Peyer's patch (tissue), 4 donors: ENCODE results near the gene TTC28. TPM values are rescaled to one million over a fixed set of nuclear protein-coding genes. Genes with fewer than 3 reads are reported as not detected.

Experiments
- DNase-seq, 3 donors: peaks; one replicate each; pipeline ENCODE4 v3.0.0-alpha.2; 2017 to 2019
- H3K27ac ChIP-seq, 4 donors: fragments of 200-600 bp; sonication (generic); one replicate each; pipeline ENCODE4 v1.5.1; 2016 to 2019
- H3K27me3 ChIP-seq, 2 donors: fragments of 200-600 bp; sonication (generic); one replicate each; pipeline ENCODE4 v1.5.1; 2019
- H3K36me3 ChIP-seq, 3 donors: fragments of 200-600 bp; sonication (generic); one replicate each; pipeline ENCODE4 v1.5.1; 2016 to 2019
- H3K4me1 ChIP-seq, 4 donors: fragments of 200-600 bp; sonication (generic); one replicate each; pipeline ENCODE4 v1.5.1; 2016 to 2019
- H3K4me3 ChIP-seq, 4 donors: fragments of 200-600 bp; sonication (generic); 1 replicate in 3 of 4; 2 replicates in 1 of 4; pipeline ENCODE4 v1.5.1; 2016 to 2019; ENCODE audit warnings: mild to moderate bottlenecking in 1 of 4
- H3K9me3 ChIP-seq, 4 donors: fragments of 200-600 bp; sonication (generic); one replicate each; pipeline ENCODE4 v1.5.1; 2016 to 2019; ENCODE audit warnings: mild to moderate bottlenecking in 1 of 4
- POLR2A ChIP-seq, 2 donors: fragments of 450-650 bp; IDR thresholded peaks; one replicate each; pipeline ENCODE4 v1.5.1; 2017; ENCODE audit warnings: antibody characterized with exemption in 2 of 2, mild to moderate bottlenecking in 2 of 2, moderate library complexity in 2 of 2
- total RNA-seq, 4 donors: library from RNA; depleted of rRNA; stranded (reverse); fragments of >200 nt; gene quantifications; one replicate each; pipeline ENCODE4 v1.1.0, GENCODE V29; 2016
- TF ChIP-seq, protein P1 (sequence below), 6 experiments: fragments of 450-650 bp in 4 of 6; fragments of 200-600 bp in 2 of 6; sonication (generic) in 1 of 6; IDR thresholded peaks; one replicate each; pipeline ENCODE4 v1.5.1; 2017 to 2019; ENCODE audit warnings: antibody characterized with exemption in 6 of 6, mild to moderate bottlenecking in 3 of 6, moderate library complexity in 1 of 6

TTC28 gene
- total RNA-seq, 4 donors from 2014 or later, result 9.1 to 46.4 (median 35.2) TPM

DNA sequence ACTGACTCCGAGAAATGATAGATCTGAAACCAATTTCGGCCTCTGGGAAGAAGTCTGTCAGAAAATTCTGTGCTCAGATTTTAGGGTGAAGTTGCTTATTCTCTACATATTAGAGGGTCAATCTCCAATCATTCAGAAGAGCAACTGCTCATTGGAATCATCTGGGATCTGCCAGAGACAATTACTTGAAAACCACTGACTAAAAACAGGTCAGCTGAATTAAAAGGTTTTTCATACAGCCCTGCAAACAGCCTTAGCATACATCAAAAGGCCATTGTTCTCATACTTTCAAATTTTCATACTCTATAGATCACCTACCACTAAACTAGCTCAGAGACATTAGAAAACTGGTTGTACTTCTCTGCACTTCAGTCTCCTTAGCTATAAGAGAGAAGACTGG is 470.9 kb downstream of the TTC28 start:
- Histone ChIP-seq H3K4me3 (no peak overlapping the region), H3K4me1 (no peaks in the 10 kb centered on the region), H3K9me3 (no peaks in the 10 kb centered on the region), H3K27ac (no peak overlapping the region), H3K27me3 (no peaks in the 10 kb centered on the region), H3K36me3 (no peaks in the 10 kb centered on the region)
- TF ChIP-seq POLR2A (IDR thresholded peaks at IDR 0.05), result no peak
- no peak for DNase-seq

DNA sequence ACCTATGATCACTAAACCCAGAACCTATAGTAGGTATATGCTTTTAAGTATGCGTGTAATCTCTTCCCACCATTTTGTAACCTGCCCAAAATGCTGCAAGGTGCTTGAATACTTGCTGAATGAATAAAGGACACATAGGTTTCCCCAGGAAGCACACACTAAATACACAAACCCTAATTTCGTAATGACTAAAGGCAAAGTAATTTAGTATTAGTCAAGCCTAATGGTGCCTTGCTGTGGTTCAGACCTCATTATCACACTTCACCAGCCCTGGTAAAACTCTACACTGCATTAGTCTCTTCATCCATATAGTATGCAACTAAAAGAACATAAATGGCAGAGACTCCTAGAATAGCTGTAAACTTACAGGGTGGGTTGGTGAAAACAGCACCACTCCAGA is 471.6 kb downstream of the TTC28 start:
- TF ChIP-seq POLR2A (IDR thresholded peaks at IDR 0.05), result no peak
- TF ChIP-seq, protein P1, sequence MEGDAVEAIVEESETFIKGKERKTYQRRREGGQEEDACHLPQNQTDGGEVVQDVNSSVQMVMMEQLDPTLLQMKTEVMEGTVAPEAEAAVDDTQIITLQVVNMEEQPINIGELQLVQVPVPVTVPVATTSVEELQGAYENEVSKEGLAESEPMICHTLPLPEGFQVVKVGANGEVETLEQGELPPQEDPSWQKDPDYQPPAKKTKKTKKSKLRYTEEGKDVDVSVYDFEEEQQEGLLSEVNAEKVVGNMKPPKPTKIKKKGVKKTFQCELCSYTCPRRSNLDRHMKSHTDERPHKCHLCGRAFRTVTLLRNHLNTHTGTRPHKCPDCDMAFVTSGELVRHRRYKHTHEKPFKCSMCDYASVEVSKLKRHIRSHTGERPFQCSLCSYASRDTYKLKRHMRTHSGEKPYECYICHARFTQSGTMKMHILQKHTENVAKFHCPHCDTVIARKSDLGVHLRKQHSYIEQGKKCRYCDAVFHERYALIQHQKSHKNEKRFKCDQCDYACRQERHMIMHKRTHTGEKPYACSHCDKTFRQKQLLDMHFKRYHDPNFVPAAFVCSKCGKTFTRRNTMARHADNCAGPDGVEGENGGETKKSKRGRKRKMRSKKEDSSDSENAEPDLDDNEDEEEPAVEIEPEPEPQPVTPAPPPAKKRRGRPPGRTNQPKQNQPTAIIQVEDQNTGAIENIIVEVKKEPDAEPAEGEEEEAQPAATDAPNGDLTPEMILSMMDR (IDR thresholded peaks at IDR 0.05), result no peak
- no peaks in the 10 kb centered on the region for H3K9me3 ChIP-seq
- H3K36me3 ChIP-seq, result no peaks in the 10 kb centered on the region
- no peak for DNase-seq
- H3K27me3 ChIP-seq, result no peaks in the 10 kb centered on the region
- H3K27ac ChIP-seq, result no peak overlapping the region
- no peak overlapping the region for H3K4me3 ChIP-seq
- no peaks in the 10 kb centered on the region for H3K4me1 ChIP-seq

DNA sequence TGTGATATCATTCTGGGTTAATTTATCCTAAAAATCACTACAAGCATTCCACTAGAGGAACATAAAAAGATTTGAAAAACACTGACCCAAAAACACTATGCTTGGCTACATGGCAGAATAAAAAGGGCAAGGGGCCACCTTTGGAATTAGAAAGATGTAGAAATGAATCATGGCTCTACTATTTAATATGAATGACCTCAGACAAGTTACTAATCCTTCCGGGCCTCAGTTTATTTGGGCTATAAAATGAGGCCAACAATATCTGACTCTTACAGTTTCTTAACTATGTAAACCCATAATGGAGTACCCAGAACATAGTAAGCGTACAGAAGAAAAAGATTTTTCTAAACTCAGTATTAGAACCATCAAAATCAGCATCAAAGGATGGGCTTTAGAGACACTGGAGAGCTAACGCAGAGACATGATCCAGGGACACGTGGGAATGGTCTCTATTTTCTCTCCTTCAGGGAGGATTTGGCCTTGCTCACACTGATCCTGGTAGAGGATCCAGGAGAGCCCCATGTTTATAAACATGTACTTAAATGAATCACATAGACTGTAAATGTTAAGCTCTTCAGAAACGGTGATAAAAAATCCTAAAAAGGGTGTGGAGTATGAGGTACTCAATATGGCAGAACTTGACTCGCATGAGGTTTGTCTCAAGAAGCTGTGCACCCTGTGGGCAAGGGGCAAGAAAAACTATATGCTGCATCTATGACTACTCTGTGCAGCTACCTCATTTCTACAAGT is 472.2 kb downstream of the TTC28 start:
- no peaks in the 10 kb centered on the region for H3K9me3 ChIP-seq
- H3K4me1 ChIP-seq, result no peaks in the 10 kb centered on the region
- H3K27me3 ChIP-seq, result no peaks in the 10 kb centered on the region
- H3K36me3 ChIP-seq, result no peaks in the 10 kb centered on the region
- no peak overlapping the region for H3K4me3 ChIP-seq
- DNase-seq, result no peak
- TF ChIP-seq, protein P1 (IDR thresholded peaks at IDR 0.05), result no peak
- no peak for TF ChIP-seq POLR2A (IDR thresholded peaks at IDR 0.05)
- H3K27ac ChIP-seq, result no peak overlapping the region

DNA sequence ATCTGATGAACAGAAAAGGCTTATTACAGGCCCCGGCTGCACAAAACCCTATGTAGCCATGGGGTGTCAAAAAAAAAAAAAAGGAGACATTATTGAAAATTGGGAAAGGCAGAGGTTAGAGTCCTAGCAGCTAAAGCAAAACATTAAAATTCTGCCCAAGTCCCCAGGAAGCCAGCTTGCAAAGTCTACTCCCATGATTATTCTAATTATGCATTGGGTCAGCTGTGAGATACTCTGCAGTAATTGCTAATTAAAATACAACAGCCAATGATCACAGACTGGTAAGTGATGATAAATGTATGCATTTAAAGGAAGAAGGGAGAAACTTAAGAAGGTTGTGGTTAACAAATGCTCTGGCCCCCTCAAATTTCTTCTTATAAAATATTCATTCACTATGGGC is 473.7 kb downstream of the TTC28 start:
- Histone ChIP-seq H3K4me3 (no peak overlapping the region), H3K27me3 (no peaks in the 10 kb centered on the region), H3K9me3 (no peaks in the 10 kb centered on the region), H3K4me1 (no peaks in the 10 kb centered on the region), H3K27ac (no peak overlapping the region), H3K36me3 (no peaks in the 10 kb centered on the region)
- TF ChIP-seq, protein P1 (IDR thresholded peaks at IDR 0.05), result no peak
- TF ChIP-seq POLR2A (IDR thresholded peaks at IDR 0.05), result no peak
- DNase-seq, result no peak

DNA sequence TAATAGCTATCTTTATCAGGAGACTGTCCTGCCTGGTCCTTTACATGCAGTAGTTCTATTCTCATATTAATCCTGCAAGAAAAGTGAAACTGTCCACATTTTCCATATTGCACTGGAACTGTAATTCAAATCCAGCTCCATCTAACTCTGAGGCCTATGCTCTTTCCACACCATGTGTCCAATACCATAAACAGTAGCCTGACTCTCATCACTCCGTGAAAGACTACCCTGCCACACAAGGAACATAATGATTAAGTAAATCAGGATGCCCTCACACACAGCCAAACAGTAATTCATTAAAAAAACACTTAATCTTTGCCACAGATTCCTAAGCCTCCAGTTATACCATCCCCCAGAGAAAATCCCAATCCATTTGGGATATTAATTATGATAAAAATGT is 475.3 kb downstream of the TTC28 start:
- no peak overlapping the region for H3K4me3 ChIP-seq
- no peaks in the 10 kb centered on the region for H3K4me1 ChIP-seq
- DNase-seq, result no peak
- no peaks in the 10 kb centered on the region for H3K36me3 ChIP-seq
- H3K27ac ChIP-seq, result no peak overlapping the region
- H3K9me3 ChIP-seq, result no peaks in the 10 kb centered on the region
- H3K27me3 ChIP-seq, result no peaks in the 10 kb centered on the region
- TF ChIP-seq, protein P1 (IDR thresholded peaks at IDR 0.05), result no peak
- no peak for TF ChIP-seq POLR2A (IDR thresholded peaks at IDR 0.05)

DNA sequence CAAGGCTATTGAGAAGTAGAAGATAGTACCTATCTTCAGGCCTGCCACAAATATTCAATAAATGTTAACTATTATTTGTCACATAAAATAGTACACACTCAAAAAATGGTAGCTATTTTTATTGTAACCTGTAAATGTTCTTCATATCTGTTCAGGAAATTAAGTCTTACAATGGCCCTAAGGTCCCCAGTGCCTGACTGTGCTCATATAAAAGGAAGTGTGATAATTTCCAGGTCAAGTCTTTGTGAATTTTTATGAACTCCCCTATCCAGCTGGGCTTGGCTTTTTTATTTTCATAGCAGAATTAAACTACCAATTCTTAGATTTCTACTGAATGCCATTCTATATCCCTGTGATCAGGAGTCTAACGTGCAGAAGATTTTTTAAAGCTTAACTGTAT is 476.4 kb downstream of the TTC28 start:
- DNase-seq, result no peak
- no peaks in the 10 kb centered on the region for H3K27me3 ChIP-seq

More for the DNA sequence above, 476.4 kb downstream of the TTC28 start:
- no peak for TF ChIP-seq POLR2A (IDR thresholded peaks at IDR 0.05)
- TF ChIP-seq, protein P1 (IDR thresholded peaks at IDR 0.05), result no peak
- H3K4me1 ChIP-seq, result no peaks in the 10 kb centered on the region
- H3K9me3 ChIP-seq, result no peaks in the 10 kb centered on the region
- no peaks in the 10 kb centered on the region for H3K36me3 ChIP-seq
- no peak overlapping the region for H3K4me3 ChIP-seq
- no peak overlapping the region for H3K27ac ChIP-seq
